HCT116 (cell line): ENCODE data around the gene COL19A1. TPM values are rescaled to one million over a fixed set of nuclear protein-coding genes. Genes with fewer than 3 reads are reported as not detected.

Experiments
- ATAC-seq: fragments of 200-7000 bp; cut with Tn5 transposase; 2 replicates; pipeline ENCODE4 v1.9.1; 2020; ENCODE audit warnings: mild to moderate bottlenecking, moderate library complexity
- BruUV-seq: library from RNA; stranded (reverse); fragments of 400-500 nt; replicated peaks from 2 replicates; lab custom pipeline; 2021; lab: Mats Ljungman, UMichigan
- CTCF ChIA-PET: fragments of 300-600 bp; sonication (Branson Sonifier 250); formaldehyde crosslinking; loops from one replicate; lab custom pipeline; 2021; ENCODE audit warnings: antibody characterized with exemption; lab: Charles Lee
- POLR2A ChIA-PET: fragments of 300-600, 350-600 bp; sonication (Branson Sonifier 250); formaldehyde crosslinking; loops from one replicate; lab custom pipeline; 2021; ENCODE audit warnings: antibody characterized with exemption; lab: Charles Lee
- RAD21 ChIA-PET, 2 experiments: fragments of 300-600 bp; sonication (Branson Sonifier 250); formaldehyde crosslinking; loops; one replicate each; lab custom pipeline; 2023; ENCODE audit warnings: low total read pairs in 2 of 2; ENCODE audit not compliant: uncharacterized antibody in 2 of 2, unreplicated experiment in 2 of 2, low non-redundant PET in 1 of 2; lab: Charles Lee
- DNase-seq: peaks from one replicate; pipeline ENCODE4 v3.0.0-alpha.2; 2010; ENCODE audit warnings: low read depth, low spot score
- H2AFZ ChIP-seq: fragments of 200-600 bp; shearing (Covaris generic), sonication (generic); 2 replicates; pipeline ENCODE4 v1.6.1; 2017; ENCODE audit warnings: low read depth, mixed run types, mixed read lengths, antibody characterized with exemption, low read length; ENCODE audit not compliant: poor library complexity, severe bottlenecking
- H3K27ac ChIP-seq: 2 replicates; pipeline ENCODE4 v1.5.1; 2012; ENCODE audit warnings: low read depth, low read length
- H3K27me3 ChIP-seq: fragments of 200-600 bp; sonication (generic); 2 replicates; pipeline ENCODE4 v1.6.1; 2016; ENCODE audit warnings: mixed run types, low read length, mixed read lengths; ENCODE audit not compliant: insufficient read depth
- H3K36me3 ChIP-seq, 2 experiments: fragments of 200-500 bp in 1 of 2; fragments of 200-600 bp in 1 of 2; sonication (Bioruptor generic) in 1 of 2; sonication (generic) in 1 of 2; 2 replicates each; pipeline versions ENCODE4 v1.5.1 to v1.6.1; 2014 to 2016; ENCODE audit warnings: low read length in 2 of 2, inconsistent platforms in 1 of 2, mixed read lengths in 1 of 2, mixed run types in 1 of 2; ENCODE audit not compliant: insufficient read depth in 2 of 2, control insufficient read depth in 1 of 2
- H3K4me1 ChIP-seq, 2 experiments: fragments of 200-600 bp in 1 of 2; sonication (generic) in 1 of 2; 2 replicates each; pipeline versions ENCODE4 v1.5.1 to v1.6.1; 2012 to 2017; ENCODE audit warnings: low read length in 2 of 2, inconsistent platforms in 1 of 2, mild to moderate bottlenecking in 1 of 2, mixed read lengths in 1 of 2, mixed run types in 1 of 2, moderate library complexity in 1 of 2; ENCODE audit not compliant: insufficient read depth in 2 of 2, control insufficient read depth in 1 of 2
- H3K4me2 ChIP-seq: fragments of 200-600 bp; sonication (generic); 2 replicates; pipeline ENCODE4 v1.6.1; 2017; ENCODE audit warnings: mixed run types, low read length, mixed read lengths
- H3K4me3 ChIP-seq, 2 experiments: fragments of 200-600 bp in 1 of 2; sonication (generic) in 1 of 2; replicated peaks in 1 of 2; 2 replicates each; pipeline ENCODE4 v1.5.1; 2011 to 2016; ENCODE audit warnings: low read length in 2 of 2, control low read depth in 1 of 2, low read depth in 1 of 2, mild to moderate bottlenecking in 1 of 2, mixed read lengths in 1 of 2, mixed run types in 1 of 2
- H3K79me2 ChIP-seq: fragments of 200-600 bp; sonication (generic); 2 replicates; pipeline ENCODE4 v1.6.1; 2017; ENCODE audit warnings: mild to moderate bottlenecking, mixed run types, low read length, moderate library complexity, mixed read lengths; ENCODE audit not compliant: insufficient read depth
- H3K9ac ChIP-seq: fragments of 200-600 bp; sonication (generic); 2 replicates; pipeline ENCODE4 v1.6.1; 2016; ENCODE audit warnings: low read length, mixed read lengths
- H3K9me2 ChIP-seq: fragments of 200-600 bp; sonication (generic), shearing (Covaris generic); 2 replicates; pipeline ENCODE4 v1.6.1; 2017; ENCODE audit warnings: mixed run types, mild to moderate bottlenecking, moderate library complexity; ENCODE audit not compliant: insufficient read depth
- H3K9me3 ChIP-seq, 2 experiments: fragments of 200-500 bp in 1 of 2; fragments of 200-600 bp in 1 of 2; sonication (Bioruptor generic) in 1 of 2; sonication (generic) in 1 of 2; 2 replicates each; pipeline ENCODE4 v1.6.1; 2014 to 2017; ENCODE audit warnings: low read length in 2 of 2, mixed read lengths in 2 of 2, inconsistent platforms in 1 of 2, low read depth in 1 of 2, mild to moderate bottlenecking in 1 of 2, mixed run types in 1 of 2, moderate library complexity in 1 of 2; ENCODE audit not compliant: control insufficient read depth in 1 of 2, insufficient read depth in 1 of 2
- H4K20me1 ChIP-seq: fragments of 200-600 bp; sonication (generic), shearing (Covaris generic); 2 replicates; pipeline ENCODE4 v1.6.1; 2017; ENCODE audit warnings: mixed run types, mild to moderate bottlenecking, moderate library complexity; ENCODE audit not compliant: insufficient read depth
- CBX3 ChIP-seq: IDR thresholded peaks from 2 replicates; pipeline ENCODE4 v1.6.1; 2012; ENCODE audit warnings: low read depth
- CEBPB ChIP-seq: IDR thresholded peaks from 2 replicates; pipeline ENCODE4 v1.6.1; 2012; ENCODE audit warnings: low read depth
- EZH2 ChIP-seq: fragments of 200-600 bp; sonication (generic); IDR thresholded peaks from 2 replicates; pipeline ENCODE4 v1.6.1; 2017; ENCODE audit warnings: antibody characterized with exemption, mixed run types
- SP1 ChIP-seq: IDR thresholded peaks from 2 replicates; pipeline ENCODE4 v1.6.1; 2012; ENCODE audit warnings: low read depth
- YY1 ChIP-seq: IDR thresholded peaks from 2 replicates; pipeline ENCODE4 v1.6.1; 2011; ENCODE audit warnings: low read length, low read depth, moderate library complexity, mild to moderate bottlenecking; ENCODE audit not compliant: insufficient replicate concordance; ENCODE audit errors: extremely low read depth
- intact Hi-C: fragments of 100-400 bp; cut with micrococcal nuclease; formaldehyde crosslinking; loops from 2 replicates; pipeline ENCODE4 v1.10.0; 2022
- total RNA-seq: library from RNA; stranded (reverse); gene quantifications from one replicate; pipeline ENCODE4 v1.2.1, GENCODE V29; 2021; ENCODE audit not compliant: unreplicated experiment
- TF ChIP-seq, protein P1 (sequence below): IDR thresholded peaks from 2 replicates; pipeline ENCODE4 v1.6.1; 2012; ENCODE audit warnings: low read depth
- TF ChIP-seq, protein P2 (sequence below): IDR thresholded peaks from 2 replicates; pipeline ENCODE4 v1.6.1; 2012

The COL19A1 gene
- total RNA-seq, 1 experiment from 2014 or later: not detected

DNA sequence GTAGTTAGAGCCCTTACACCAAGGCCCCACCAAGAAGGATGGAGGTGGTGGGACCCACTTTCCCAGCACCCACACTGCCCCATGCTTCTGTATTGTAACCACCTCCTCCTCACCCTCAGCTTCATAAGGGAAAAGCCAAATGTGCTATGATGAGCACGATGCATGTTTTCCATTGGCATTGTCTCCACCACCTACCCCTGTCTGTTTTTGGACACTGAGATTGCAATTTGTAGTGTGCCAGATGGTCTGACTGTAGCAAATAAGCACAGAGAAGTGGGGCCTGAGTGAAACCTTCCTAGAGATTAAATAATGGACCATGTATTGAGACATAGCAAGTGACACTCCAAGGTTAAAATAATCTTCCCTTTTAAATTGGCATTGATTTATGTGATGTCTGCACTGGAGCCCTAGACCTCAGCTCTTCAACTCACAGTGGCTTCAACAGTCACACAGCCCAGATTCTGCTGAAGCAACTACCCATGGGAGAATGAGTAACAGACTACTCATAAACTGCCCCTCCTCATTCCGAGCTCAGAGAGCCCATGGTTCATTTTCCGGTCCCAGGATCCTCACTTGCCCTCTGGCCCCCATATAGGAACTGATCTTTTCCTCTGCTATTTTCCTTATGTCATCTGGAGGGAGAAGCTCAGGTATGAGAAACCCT, 258.7 kb downstream of the COL19A1 start:
- no peak for DNase-seq
- POLR2A ChIA-PET: no interaction called here
- TF ChIP-seq CBX3 (no peak), CEBPB (no peak), EZH2 (no peak), SP1 (no peak), YY1 (no peak)
- TF ChIP-seq, protein P1, sequence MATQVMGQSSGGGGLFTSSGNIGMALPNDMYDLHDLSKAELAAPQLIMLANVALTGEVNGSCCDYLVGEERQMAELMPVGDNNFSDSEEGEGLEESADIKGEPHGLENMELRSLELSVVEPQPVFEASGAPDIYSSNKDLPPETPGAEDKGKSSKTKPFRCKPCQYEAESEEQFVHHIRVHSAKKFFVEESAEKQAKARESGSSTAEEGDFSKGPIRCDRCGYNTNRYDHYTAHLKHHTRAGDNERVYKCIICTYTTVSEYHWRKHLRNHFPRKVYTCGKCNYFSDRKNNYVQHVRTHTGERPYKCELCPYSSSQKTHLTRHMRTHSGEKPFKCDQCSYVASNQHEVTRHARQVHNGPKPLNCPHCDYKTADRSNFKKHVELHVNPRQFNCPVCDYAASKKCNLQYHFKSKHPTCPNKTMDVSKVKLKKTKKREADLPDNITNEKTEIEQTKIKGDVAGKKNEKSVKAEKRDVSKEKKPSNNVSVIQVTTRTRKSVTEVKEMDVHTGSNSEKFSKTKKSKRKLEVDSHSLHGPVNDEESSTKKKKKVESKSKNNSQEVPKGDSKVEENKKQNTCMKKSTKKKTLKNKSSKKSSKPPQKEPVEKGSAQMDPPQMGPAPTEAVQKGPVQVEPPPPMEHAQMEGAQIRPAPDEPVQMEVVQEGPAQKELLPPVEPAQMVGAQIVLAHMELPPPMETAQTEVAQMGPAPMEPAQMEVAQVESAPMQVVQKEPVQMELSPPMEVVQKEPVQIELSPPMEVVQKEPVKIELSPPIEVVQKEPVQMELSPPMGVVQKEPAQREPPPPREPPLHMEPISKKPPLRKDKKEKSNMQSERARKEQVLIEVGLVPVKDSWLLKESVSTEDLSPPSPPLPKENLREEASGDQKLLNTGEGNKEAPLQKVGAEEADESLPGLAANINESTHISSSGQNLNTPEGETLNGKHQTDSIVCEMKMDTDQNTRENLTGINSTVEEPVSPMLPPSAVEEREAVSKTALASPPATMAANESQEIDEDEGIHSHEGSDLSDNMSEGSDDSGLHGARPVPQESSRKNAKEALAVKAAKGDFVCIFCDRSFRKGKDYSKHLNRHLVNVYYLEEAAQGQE: no peak
- TF ChIP-seq, protein P2, sequence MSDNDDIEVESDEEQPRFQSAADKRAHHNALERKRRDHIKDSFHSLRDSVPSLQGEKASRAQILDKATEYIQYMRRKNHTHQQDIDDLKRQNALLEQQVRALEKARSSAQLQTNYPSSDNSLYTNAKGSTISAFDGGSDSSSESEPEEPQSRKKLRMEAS: no peak
- TF ChIP-seq, all 23 proteins: peak for 0
- Histone ChIP-seq H3K4me1 (no peaks in the 10 kb centered on the region), H3K27ac (no peak overlapping the region), H3K79me2 (no peaks in the 10 kb centered on the region), H3K4me3 (no peak overlapping the region), H3K4me2 (no peak overlapping the region), H2AFZ (no peak overlapping the region), H3K27me3 (peaks cover 13% of the 10 kb centered on the region; the same call in 1 of the 2 replicates), H3K9me2 (no peaks in the 10 kb centered on the region), H3K9me3 (no peaks in the 10 kb centered on the region), H3K36me3 (no peaks in the 10 kb centered on the region), H3K9ac (no peak overlapping the region), H4K20me1 (no peaks in the 10 kb centered on the region)
- no peak for ATAC-seq
- ChIA-PET RAD21 (no interaction called here), CTCF (interaction anchor here (1.3 kb wide), 1 partner anchor 328 kb away, joined by 3 read pairs; the partner anchor contains the start of gene LMBRD1)
- no TSS peak for BruUV-seq
- intact Hi-C loops: no loop called here
